BJ (cell line): ENCODE measurements around the gene SGF29. TPM values are rescaled to one million over a fixed set of nuclear protein-coding genes. Genes with fewer than 3 reads are reported as not detected.

Experiments used
- CTCF ChIA-PET: fragments of 350-600 bp; formaldehyde crosslinking; extraction: SDS; loops from one replicate; lab custom pipeline; 2021; ENCODE audit warnings: antibody characterized with exemption, inconsistent platforms; lab: Yijun Ruan, JAX
- POLR2A ChIA-PET: fragments of 300-600 bp; sonication (Branson Sonifier 250); formaldehyde crosslinking; extraction: SDS; loops from one replicate; lab custom pipeline; 2021; ENCODE audit warnings: antibody characterized with exemption; lab: Charles Lee
- DNase-seq: peaks from one replicate; pipeline ENCODE4 v3.0.0-alpha.2; 2011; ENCODE audit warnings: low read depth
- H3K27me3 ChIP-seq: 2 replicates; pipeline ENCODE4 v1.6.0; 2011; ENCODE audit warnings: low read length; ENCODE audit not compliant: control insufficient read depth, insufficient read depth
- H3K36me3 ChIP-seq: 2 replicates; pipeline ENCODE4 v1.5.1; 2011; ENCODE audit warnings: low read length; ENCODE audit not compliant: control insufficient read depth, insufficient read depth
- H3K4me3 ChIP-seq: 2 replicates; pipeline ENCODE4 v1.5.1; 2011; ENCODE audit warnings: low read depth, mild to moderate bottlenecking, control low read depth, low read length
- polyA plus RNA-seq: library from polyadenylated mRNA; depleted of rRNA; stranded (reverse); fragments of >200 nt; gene quantifications from 2 replicates; pipeline ENCODE4 v1.2.3, GENCODE V29; 2011
- TF ChIP-seq, protein P1 (sequence below): IDR thresholded peaks from 2 replicates; pipeline ENCODE4 v1.5.1; 2011; ENCODE audit warnings: low read depth, mild to moderate bottlenecking, control low read depth, inconsistent platforms, low read length, moderate library complexity; ENCODE audit not compliant: insufficient read depth

SGF29 gene
- polyA plus RNA-seq, 1 experiment, result 2.4 TPM

DNA sequence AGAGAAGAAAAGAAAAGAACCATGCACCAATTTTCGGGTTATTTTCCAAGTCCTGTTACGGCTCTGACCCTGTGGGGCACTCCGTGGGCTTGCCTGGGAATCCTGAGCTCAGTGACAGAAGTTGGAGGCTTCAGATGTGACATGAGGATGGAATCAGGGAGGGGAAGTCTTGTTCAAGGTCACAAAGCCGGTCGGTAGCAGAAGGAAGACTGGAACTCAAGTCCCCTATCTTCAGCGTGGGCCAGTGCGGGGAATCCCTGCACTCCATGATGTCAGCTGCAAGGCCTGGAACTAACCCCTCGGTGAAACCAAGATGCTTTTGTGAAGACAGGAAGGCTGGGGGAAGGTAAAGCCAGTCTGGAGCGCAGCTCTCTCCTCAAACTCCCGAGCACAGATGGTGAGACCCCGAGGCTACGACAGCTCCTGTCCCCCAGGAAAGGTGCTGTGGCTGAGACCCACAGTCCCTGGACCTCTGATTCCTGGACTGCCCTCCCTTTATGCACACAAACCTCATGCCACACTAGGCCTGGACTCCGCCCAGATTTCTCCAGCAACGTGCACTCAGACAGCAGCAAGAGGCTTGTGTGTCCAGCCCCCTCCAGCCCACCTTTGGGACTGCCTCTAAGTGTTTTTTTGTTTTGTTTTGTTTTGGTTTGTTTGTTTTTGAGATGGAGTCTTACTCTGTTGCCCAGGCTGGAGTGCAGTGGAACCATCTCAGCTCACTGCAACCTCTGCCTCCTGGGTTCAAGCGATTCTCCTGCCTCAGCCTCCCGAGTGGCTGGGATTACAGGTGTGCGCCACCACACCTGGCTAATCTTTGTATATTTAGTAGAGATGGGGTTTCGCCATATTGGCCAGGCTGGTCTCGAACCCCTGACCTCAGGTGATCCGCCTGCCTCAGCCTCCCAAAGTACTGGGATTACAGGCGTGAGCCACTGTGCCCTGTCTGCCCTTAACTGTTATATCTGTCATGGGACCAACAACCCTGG lies 41.6 kb upstream of the SGF29 start:
- no peak overlapping the region for H3K4me3 ChIP-seq
- POLR2A ChIA-PET, result no interaction called here
- H3K36me3 ChIP-seq, result no peaks in the 10 kb centered on the region
- no peaks in the 10 kb centered on the region for H3K27me3 ChIP-seq
- CTCF ChIA-PET, result no interaction called here
- DNase-seq, result no peak
- TF ChIP-seq, protein P1, sequence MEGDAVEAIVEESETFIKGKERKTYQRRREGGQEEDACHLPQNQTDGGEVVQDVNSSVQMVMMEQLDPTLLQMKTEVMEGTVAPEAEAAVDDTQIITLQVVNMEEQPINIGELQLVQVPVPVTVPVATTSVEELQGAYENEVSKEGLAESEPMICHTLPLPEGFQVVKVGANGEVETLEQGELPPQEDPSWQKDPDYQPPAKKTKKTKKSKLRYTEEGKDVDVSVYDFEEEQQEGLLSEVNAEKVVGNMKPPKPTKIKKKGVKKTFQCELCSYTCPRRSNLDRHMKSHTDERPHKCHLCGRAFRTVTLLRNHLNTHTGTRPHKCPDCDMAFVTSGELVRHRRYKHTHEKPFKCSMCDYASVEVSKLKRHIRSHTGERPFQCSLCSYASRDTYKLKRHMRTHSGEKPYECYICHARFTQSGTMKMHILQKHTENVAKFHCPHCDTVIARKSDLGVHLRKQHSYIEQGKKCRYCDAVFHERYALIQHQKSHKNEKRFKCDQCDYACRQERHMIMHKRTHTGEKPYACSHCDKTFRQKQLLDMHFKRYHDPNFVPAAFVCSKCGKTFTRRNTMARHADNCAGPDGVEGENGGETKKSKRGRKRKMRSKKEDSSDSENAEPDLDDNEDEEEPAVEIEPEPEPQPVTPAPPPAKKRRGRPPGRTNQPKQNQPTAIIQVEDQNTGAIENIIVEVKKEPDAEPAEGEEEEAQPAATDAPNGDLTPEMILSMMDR, result no peak

DNA sequence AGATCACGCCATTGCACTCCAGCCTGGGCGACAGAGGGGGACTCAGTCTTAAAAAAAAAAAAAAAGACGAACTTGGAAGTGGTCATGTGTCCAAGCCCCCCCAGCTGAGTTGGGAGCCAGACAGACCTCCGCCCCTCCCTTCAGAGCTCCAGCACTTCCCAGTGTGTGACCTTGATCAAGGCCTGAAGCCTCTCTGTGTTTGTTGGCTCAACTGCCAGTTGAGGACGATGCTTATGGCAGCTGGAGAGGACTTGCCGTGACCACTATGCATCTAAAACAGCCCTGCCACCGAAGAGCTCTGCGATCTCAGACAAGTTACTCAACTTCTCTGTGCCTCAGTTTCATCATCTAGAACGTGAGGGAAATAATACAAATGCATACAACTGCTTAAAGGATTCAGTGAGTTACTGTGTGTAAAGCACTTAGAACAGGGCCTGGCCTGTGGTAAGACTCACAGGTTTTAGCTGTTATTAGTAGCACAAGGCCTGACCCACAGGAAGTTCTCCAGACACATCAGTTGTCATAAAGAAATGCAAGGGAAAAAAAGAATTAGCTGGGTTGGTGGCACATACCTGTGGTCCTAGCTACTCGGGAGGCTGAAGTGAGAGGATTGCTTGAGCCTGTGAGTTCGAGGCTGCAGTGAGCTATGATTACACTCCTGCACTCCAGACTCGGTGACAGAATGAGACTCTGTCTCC lies 40.1 kb upstream of the SGF29 start:
- Histone ChIP-seq H3K4me3 (no peak overlapping the region), H3K36me3 (no peaks in the 10 kb centered on the region), H3K27me3 (no peaks in the 10 kb centered on the region)
- no peak for DNase-seq
- ChIA-PET POLR2A (no interaction called here), CTCF (no interaction called here)
- TF ChIP-seq, protein P1, result no peak

DNA sequence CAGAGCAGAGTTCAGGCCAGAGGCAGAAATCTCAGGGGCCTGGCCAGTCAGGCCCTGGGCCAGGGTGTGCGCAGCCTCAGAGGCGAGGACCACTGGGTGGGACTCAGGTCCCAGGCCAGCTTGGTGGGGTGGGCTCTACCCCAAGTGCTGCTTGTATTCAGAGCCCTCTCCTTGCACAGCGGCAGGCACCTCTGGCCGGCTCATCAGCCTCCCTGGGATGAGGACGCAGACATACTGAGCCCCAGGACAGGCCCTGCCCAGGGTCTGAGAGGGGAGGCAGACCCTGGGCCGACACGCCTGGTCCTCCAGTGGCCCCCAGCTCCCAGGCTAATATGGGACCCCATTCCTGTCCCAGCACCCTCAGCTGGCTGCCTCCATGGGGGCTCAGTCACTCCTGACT lies 39.5 kb upstream of the SGF29 start:
- ChIA-PET CTCF (no interaction called here), POLR2A (no interaction called here)

DNA sequence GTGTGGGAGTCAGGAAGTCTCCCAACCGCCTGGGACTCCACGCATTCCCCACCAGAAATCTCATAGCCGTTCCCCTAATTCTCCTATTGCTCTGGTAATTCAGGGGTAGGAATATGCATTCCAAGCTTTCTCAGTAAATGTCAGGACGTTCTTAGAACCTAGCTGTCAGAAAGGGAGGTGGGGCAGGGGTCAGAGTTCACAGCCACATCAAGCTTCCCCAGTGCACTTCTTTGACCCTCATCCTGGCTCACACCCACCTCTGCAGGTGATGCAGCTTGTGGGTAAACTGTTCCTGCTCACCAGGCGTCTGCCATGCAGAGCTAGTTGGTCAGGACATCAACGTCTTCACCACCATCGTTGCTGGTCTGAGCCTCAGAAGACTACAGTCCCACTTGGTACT lies 33.0 kb upstream of the SGF29 start:
- Histone ChIP-seq H3K36me3 (no peaks in the 10 kb centered on the region), H3K4me3 (no peak overlapping the region), H3K27me3 (peaks cover 1% of the 10 kb centered on the region; the same call in 1 of the 2 replicates)
- no peak for DNase-seq
- CTCF ChIA-PET, result no interaction called here
- TF ChIP-seq, protein P1, result no peak
- POLR2A ChIA-PET, result no interaction called here

More for the DNA sequence above, 39.5 kb upstream of the SGF29 start:
- TF ChIP-seq, protein P1, result no peak
- Histone ChIP-seq H3K27me3 (no peaks in the 10 kb centered on the region), H3K4me3 (no peak overlapping the region), H3K36me3 (no peaks in the 10 kb centered on the region)
- DNase-seq, result no peak

DNA sequence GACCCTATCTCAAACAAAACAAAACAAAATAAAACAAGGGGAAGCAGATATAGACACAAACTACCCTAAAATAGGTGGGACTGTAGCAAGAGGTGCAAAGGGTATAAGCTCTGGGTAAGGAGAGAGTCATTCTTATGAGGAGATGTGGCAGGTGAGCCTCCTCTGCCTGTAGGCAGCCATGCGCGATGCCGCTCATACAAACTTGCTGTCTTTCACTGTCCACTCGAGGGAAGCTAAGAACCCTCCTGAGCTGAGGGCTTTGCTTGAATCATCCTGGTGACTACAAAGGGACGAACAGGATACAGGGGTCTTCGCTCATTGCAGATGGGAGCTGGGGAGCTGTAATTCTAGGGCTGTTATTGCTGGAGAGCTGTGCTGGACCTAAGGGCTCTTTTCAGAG lies 32.3 kb upstream of the SGF29 start:
- Histone ChIP-seq H3K27me3 (peaks cover 1% of the 10 kb centered on the region; the same call in 1 of the 2 replicates), H3K4me3 (no peak overlapping the region), H3K36me3 (no peaks in the 10 kb centered on the region)
- no peak for DNase-seq
- ChIA-PET POLR2A (no interaction called here), CTCF (interaction anchor here (1.1 kb wide), 1 partner anchor 11 kb away, joined by 3 read pairs; no protein-coding TSS in a partner anchor)
- TF ChIP-seq, protein P1, result no peak
